CD4-positive, alpha-beta memory T cell (primary cell): ENCODE results near the gene STAM. TPM values are rescaled to one million over a fixed set of nuclear protein-coding genes. Genes with fewer than 3 reads are reported as not detected.

Experiments
- CTCF ChIA-PET: fragments of 350-600 bp; sonication (Branson Sonifier 250); formaldehyde crosslinking; loops from one replicate; lab custom pipeline; 2021; ENCODE audit warnings: inconsistent platforms; ENCODE audit not compliant: partially characterized antibody; lab: Charles Lee
- POLR2A ChIA-PET: fragments of 350-600 bp; sonication (Branson Sonifier 250); formaldehyde crosslinking; loops from one replicate; lab custom pipeline; 2021; ENCODE audit not compliant: partially characterized antibody; lab: Charles Lee
- DNase-seq, 5 donors: peaks; one replicate each; pipeline versions ENCODE4 v3.0.0 to v3.0.0-alpha.2; 2020 to 2022; ENCODE audit warnings: mixed read lengths in 1 of 5
- H3K27ac ChIP-seq: one replicate; pipeline ENCODE4 v1.7.0; 2013; ENCODE audit warnings: low read depth, low read length
- H3K27me3 ChIP-seq: 2 replicates; pipeline ENCODE4 v1.7.0; 2013; ENCODE audit warnings: mild to moderate bottlenecking, low read length, moderate library complexity; ENCODE audit not compliant: insufficient read depth
- H3K36me3 ChIP-seq: 2 replicates; pipeline ENCODE4 v1.7.0; 2013; ENCODE audit warnings: mild to moderate bottlenecking, low read length, moderate library complexity; ENCODE audit not compliant: insufficient read depth
- H3K4me1 ChIP-seq: 2 replicates; pipeline ENCODE4 v1.7.0; 2013; ENCODE audit warnings: mild to moderate bottlenecking, low read length, moderate library complexity; ENCODE audit not compliant: insufficient read depth
- H3K4me3 ChIP-seq, 2 donors: one replicate each; pipeline ENCODE4 v1.7.0; 2013; ENCODE audit warnings: low read length in 2 of 2, mild to moderate bottlenecking in 1 of 2
- H3K9me3 ChIP-seq, 2 donors: one replicate each; pipeline ENCODE4 v1.7.0; 2013; ENCODE audit warnings: low read length in 2 of 2, control low read depth in 1 of 2; ENCODE audit not compliant: control insufficient read depth in 1 of 2
- H3K27ac Mint-ChIP-seq, 7 donors: one replicate each; pipeline ENCODE4 v1.8.0; 2020 to 2021; ENCODE audit warnings: mixed read lengths in 7 of 7, mild to moderate bottlenecking in 6 of 7, inconsistent platforms in 3 of 7, moderate library complexity in 3 of 7
- H3K27me3 Mint-ChIP-seq, 2 donors: one replicate each; pipeline ENCODE4 v1.8.0; 2020 to 2021; ENCODE audit warnings: mixed read lengths in 2 of 2
- H3K36me3 Mint-ChIP-seq, 2 donors: one replicate each; pipeline ENCODE4 v1.8.0; 2020 to 2021; ENCODE audit warnings: mixed read lengths in 2 of 2, inconsistent platforms in 1 of 2, mild to moderate bottlenecking in 1 of 2
- H3K4me1 Mint-ChIP-seq, 4 donors: one replicate each; pipeline ENCODE4 v1.8.0; 2020 to 2021; ENCODE audit warnings: mixed read lengths in 4 of 4, mild to moderate bottlenecking in 1 of 4
- H3K4me3 Mint-ChIP-seq, 8 donors: one replicate each; pipeline ENCODE4 v1.8.0; 2020 to 2021; ENCODE audit warnings: mixed read lengths in 8 of 8, mild to moderate bottlenecking in 7 of 8, moderate library complexity in 6 of 8, inconsistent platforms in 3 of 8
- H3K9me3 Mint-ChIP-seq, 8 donors: one replicate each; pipeline ENCODE4 v1.8.0; 2020 to 2021; ENCODE audit warnings: mixed read lengths in 8 of 8, mild to moderate bottlenecking in 5 of 8, inconsistent platforms in 3 of 8, moderate library complexity in 1 of 8
- intact Hi-C: fragments of 100-400 bp; cut with micrococcal nuclease; formaldehyde crosslinking; loops from one replicate; pipeline ENCODE4 v1.15.1; 2023
- polyA plus RNA-seq, 2 donors: library from polyadenylated mRNA; unstranded; fragments of 300-500 nt; fragmentation: Illumina TruSeq; gene quantifications; one replicate each; pipeline ENCODE4 v1.2.3, GENCODE V29; 2021
- total RNA-seq, 2 experiments: library from RNA; stranded (reverse); gene quantifications; one replicate each; pipeline ENCODE4 v1.2.3, GENCODE V29; 2021

Gene STAM
- total and polyA plus RNA-seq, 4 experiments from 2014 or later: 11.3 to 34.0 (median 22.7) TPM

GRCh38 chr10:17660921-17661320 is 17.0 kb downstream of the STAM start:
- intact Hi-C loops: no loop called here
- H3K27ac ChIP-seq: no peak overlapping the region

DNA sequence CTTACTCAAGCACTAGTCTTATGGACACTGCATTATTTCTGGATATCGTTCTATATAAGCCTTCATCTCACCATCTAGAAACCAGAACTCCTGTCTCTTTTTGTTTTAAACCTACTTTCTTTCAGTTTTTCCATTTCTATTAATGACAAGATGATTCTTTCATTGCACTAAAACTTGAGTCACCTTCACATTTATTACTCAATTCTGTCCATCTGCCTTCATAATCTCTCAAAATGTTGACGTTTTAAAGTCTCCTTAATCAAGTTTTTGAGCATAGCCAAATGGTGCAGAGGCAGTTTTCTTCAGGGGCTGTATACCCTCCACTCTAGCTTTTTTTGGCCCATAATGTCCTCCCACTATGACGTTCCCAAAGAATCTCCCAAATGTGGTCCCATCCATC is 17.6 kb downstream of the STAM start:
- DNase-seq: no peak
- H3K27ac ChIP-seq: no peak overlapping the region
- H3K27me3 ChIP-seq: no peaks in the 10 kb centered on the region
- intact Hi-C loops: no loop called here
- no peaks in the 10 kb centered on the region for H3K27me3 Mint-ChIP-seq
- peaks cover 43 to 56% (median 45%) of the 10 kb centered on the region in 4 donors for H3K4me1 Mint-ChIP-seq
- H3K36me3 Mint-ChIP-seq: peaks cover 27 to 39% of the 10 kb centered on the region in 2 donors
- H3K36me3 ChIP-seq: peaks cover 10% of the 10 kb centered on the region
- H3K9me3 Mint-ChIP-seq: no peaks in the 10 kb centered on the region
- peak overlapping the region in 3 of 7 donors; percentile 63 to 91 (median 70) for H3K27ac Mint-ChIP-seq
- H3K4me3 Mint-ChIP-seq: peak overlapping the region in 1 of 8 donors; percentile 11
- no peaks in the 10 kb centered on the region for H3K9me3 ChIP-seq
- ChIA-PET POLR2A (interaction anchor here (0.6 to 2.4 kb wide), 3 partner anchors 13 to 17 kb away, joined by 3 to 18 read pairs (median 9); partner anchors contain the start of gene STAM), CTCF (interaction anchor here (1.0 to 2.4 kb wide), 2 partner anchors 14 to 186 kb away, joined by 3 to 7 read pairs; no protein-coding TSS in a partner anchor)
- no peak overlapping the region for H3K4me3 ChIP-seq
- H3K4me1 ChIP-seq: peaks cover 57% of the 10 kb centered on the region

More at GRCh38 chr10:17660921-17661320, 17.0 kb downstream of the STAM start:
- H3K27me3 ChIP-seq: no peaks in the 10 kb centered on the region
- no peak overlapping the region for H3K4me3 ChIP-seq
- peaks cover 10% of the 10 kb centered on the region for H3K36me3 ChIP-seq
- no peaks in the 10 kb centered on the region for H3K9me3 ChIP-seq
- no peak for DNase-seq
- CTCF ChIA-PET: interaction anchor here (2.4 kb wide), 1 partner anchor 13 kb away, joined by 7 read pairs; no protein-coding TSS in a partner anchor
- H3K27ac Mint-ChIP-seq: peak overlapping the region in 3 of 7 donors; percentile 10 to 63 (median 16)
- no peaks in the 10 kb centered on the region for H3K9me3 Mint-ChIP-seq
- no peak overlapping the region for H3K4me3 Mint-ChIP-seq
- peaks cover 29 to 39% of the 10 kb centered on the region in 2 donors for H3K36me3 Mint-ChIP-seq
- peaks cover 62% of the 10 kb centered on the region for H3K4me1 ChIP-seq
- POLR2A ChIA-PET: interaction anchor here (0.6 to 2.4 kb wide), 2 partner anchors 15 to 16 kb away, joined by 3 to 18 read pairs; partner anchors contain the start of gene STAM
- H3K4me1 Mint-ChIP-seq: peaks cover 46 to 60% (median 48%) of the 10 kb centered on the region in 4 donors
- H3K27me3 Mint-ChIP-seq: no peaks in the 10 kb centered on the region

DNA sequence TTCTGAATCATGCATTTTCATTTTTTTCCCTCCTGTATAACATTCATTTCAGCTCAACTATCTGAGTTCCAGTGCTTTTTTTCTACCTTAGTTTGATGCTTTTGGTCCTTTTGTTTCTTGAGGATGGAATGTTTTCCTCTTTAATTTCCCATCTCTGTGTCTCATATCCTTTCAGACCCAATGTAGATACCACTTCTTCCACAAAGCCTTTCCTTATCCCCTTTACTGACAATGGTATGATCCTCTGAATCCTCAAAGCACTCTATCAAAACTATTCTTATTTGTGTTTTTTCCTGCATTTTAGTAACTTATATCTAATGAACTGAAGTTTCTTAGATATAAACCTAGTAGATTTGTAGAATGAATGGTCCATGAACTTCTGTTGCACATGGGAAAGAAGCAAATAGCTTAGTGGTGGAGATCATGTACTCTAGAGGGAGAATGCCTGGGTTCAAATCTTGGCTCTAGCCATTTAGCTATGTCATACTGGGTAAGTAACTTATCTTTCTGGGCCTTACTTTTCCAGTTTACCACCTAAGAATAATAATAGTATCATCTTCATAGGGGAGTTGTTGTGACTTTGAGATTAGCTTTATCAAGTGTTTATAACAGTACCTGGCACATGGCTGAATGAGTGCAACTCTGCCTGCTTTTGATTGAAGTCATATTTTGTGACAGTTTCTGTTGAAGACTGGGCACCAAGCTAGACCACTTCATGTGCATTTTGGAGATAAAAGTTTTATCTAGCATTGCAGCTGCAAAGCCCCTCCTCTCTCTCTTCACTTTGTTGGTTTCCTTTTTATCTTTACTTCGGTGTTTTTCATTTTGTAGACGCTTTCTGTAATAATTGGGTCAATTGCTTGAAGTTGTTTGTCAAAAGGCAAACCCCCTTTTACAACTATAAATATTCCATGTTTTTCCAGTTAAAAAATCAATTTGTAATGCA is 18.5 kb downstream of the STAM start:
- no peak for DNase-seq
- POLR2A ChIA-PET: interaction anchor here (0.9 to 2.4 kb wide), 6 partner anchors 8 to 18 kb away, joined by 3 to 18 read pairs (median 4); partner anchors contain the start of gene STAM

GRCh38 chr10:17663450-17663849 is 19.5 kb downstream of the STAM start:
- intact Hi-C loops: no loop called here
- peak overlapping the region in 6 of 8 donors; percentile 7 to 71 (median 39) for H3K4me3 Mint-ChIP-seq
- H3K27ac ChIP-seq: no peak overlapping the region
- ChIA-PET POLR2A (interaction anchor here (1.1 to 2.4 kb wide), 4 partner anchors 7 to 19 kb away, joined by 3 to 18 read pairs (median 6); partner anchors contain the start of gene STAM), CTCF (no interaction called here)
- no peak overlapping the region for H3K4me3 ChIP-seq
- H3K9me3 ChIP-seq: no peaks in the 10 kb centered on the region
- H3K27ac Mint-ChIP-seq: peak overlapping the region in 6 of 7 donors; percentile 40 to 92 (median 76)
- no peak for DNase-seq
- peaks cover 39 to 50% (median 40%) of the 10 kb centered on the region in 4 donors for H3K4me1 Mint-ChIP-seq
- H3K9me3 Mint-ChIP-seq: no peaks in the 10 kb centered on the region
- H3K27me3 Mint-ChIP-seq: no peaks in the 10 kb centered on the region
- peaks cover 10% of the 10 kb centered on the region for H3K36me3 ChIP-seq
- no peaks in the 10 kb centered on the region for H3K27me3 ChIP-seq
- H3K36me3 Mint-ChIP-seq: peaks cover 29 to 38% of the 10 kb centered on the region in 2 donors
- peaks cover 54% of the 10 kb centered on the region for H3K4me1 ChIP-seq

More for the DNA sequence above, 18.5 kb downstream of the STAM start:
- Histone ChIP-seq H3K27ac (peak overlapping the region; percentile 26), H3K36me3 (peaks cover 10% of the 10 kb centered on the region), H3K9me3 (no peaks in the 10 kb centered on the region), H3K4me1 (peaks cover 50% of the 10 kb centered on the region), H3K27me3 (no peaks in the 10 kb centered on the region), H3K4me3 (no peak overlapping the region)
- no peaks in the 10 kb centered on the region for H3K9me3 Mint-ChIP-seq
- peak overlapping the region in 5 of 8 donors; percentile 3 to 72 (median 61) for H3K4me3 Mint-ChIP-seq
- H3K27me3 Mint-ChIP-seq: no peaks in the 10 kb centered on the region
- H3K36me3 Mint-ChIP-seq: peaks cover 31 to 35% of the 10 kb centered on the region in 2 donors
- CTCF ChIA-PET: interaction anchor here (1.0 to 2.4 kb wide), 3 partner anchors 13 to 185 kb away, joined by 3 to 7 read pairs (median 4); no protein-coding TSS in a partner anchor
- peak overlapping the region in 6 of 7 donors; percentile 38 to 83 (median 55) for H3K27ac Mint-ChIP-seq
- intact Hi-C loops: no loop called here
- peaks cover 39 to 50% (median 39%) of the 10 kb centered on the region in 4 donors for H3K4me1 Mint-ChIP-seq

- POLR2A ChIA-PET: no interaction called here
- Histone ChIP-seq H3K9me3 (no peaks in the 10 kb centered on the region), H3K36me3 (peaks cover 10% of the 10 kb centered on the region), H3K27ac (peak overlapping the region; percentile 15), H3K4me3 (no peak overlapping the region), H3K27me3 (no peaks in the 10 kb centered on the region), H3K4me1 (peaks cover 60% of the 10 kb centered on the region)
- intact Hi-C loops: no loop called here
- Mint-ChIP-seq H3K4me1 (peaks cover 49 to 66% (median 53%) of the 10 kb centered on the region in 4 donors), H3K9me3 (no peaks in the 10 kb centered on the region), H3K27ac (peak overlapping the region in 1 of 7 donors; percentile 92), H3K4me3 (peak overlapping the region in 1 of 8 donors; percentile 44), H3K27me3 (no peaks in the 10 kb centered on the region), H3K36me3 (peaks cover 33 to 37% of the 10 kb centered on the region in 2 donors)
- CTCF ChIA-PET: interaction anchor here (2.1 kb wide), 1 partner anchor 22 kb away, joined by 4 read pairs; the partner anchor contains the start of gene STAM
- no peak for DNase-seq
These were observed 21.8 kb downstream of the STAM start for GRCh38 chr10:17665747-17666146.

DNA sequence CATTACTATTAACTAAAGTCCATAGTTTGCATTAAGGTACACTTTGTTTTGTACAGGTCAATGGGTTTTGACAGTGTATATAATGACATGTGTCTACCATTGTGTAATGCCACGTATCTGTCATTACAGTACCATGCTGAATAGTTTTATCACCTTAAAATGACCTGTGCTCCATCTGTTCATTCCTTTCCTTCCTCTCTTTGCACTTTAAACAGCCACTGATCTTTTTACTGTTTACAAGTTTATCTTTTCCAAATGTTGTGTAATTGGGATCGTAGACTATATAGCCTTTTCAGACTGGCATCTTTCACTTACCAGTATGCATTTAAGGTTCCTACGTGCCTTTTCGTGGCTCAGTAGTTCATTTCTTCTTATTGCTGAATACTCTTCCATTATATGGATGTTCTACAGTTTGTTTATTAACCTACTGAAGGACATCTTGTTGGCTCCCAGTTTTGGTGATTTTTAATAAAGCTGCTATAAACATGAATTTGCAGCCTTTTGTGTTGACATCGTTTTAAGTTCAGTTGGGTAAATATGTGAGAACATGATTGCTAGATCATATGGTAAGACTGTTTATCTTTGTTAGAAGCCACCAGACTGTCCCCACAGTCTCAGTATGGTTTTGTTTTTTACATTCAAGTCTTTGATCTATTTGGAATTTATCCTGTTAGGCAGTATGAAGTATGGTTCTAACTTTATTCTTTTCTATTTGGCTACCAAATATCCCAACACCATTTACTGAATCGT is 24.7 kb downstream of the STAM start:
- intact Hi-C loops: loop anchor here (2.0 kb wide), 2 partner anchors 14 to 24 kb away; partner anchors contain the start of gene STAM
- Mint-ChIP-seq H3K4me3 (peak overlapping the region; percentile 8 to 80 (median 60)), H3K36me3 (peaks cover 15 to 20% of the 10 kb centered on the region in 2 donors), H3K27ac (peak overlapping the region; percentile 7 to 92 (median 68)), H3K9me3 (no peaks in the 10 kb centered on the region), H3K27me3 (no peaks in the 10 kb centered on the region), H3K4me1 (peaks cover 44 to 63% (median 49%) of the 10 kb centered on the region in 4 donors)
- no peak for DNase-seq
- Histone ChIP-seq H3K9me3 (no peaks in the 10 kb centered on the region), H3K27me3 (no peaks in the 10 kb centered on the region), H3K4me1 (peaks cover 56% of the 10 kb centered on the region), H3K4me3 (no peak overlapping the region), H3K27ac (peak overlapping the region; percentile 39), H3K36me3 (no peaks in the 10 kb centered on the region)
- ChIA-PET POLR2A (interaction anchor here (0.9 to 6.2 kb wide), 5 partner anchors 8 to 24 kb away, joined by 5 to 39 read pairs (median 6); partner anchors contain the start of gene STAM), CTCF (no interaction called here)
